ENCODE data around the gene PTPRN2. TPM values are rescaled to one million over a fixed set of nuclear protein-coding genes. Genes with fewer than 3 reads are reported as not detected.

Gene PTPRN2
- total RNA-seq, 1 experiment from 2014 or later = 0.11 TPM

GRCh38 chr7:157788573-157788972 lies 799.0 kb downstream of the PTPRN2 start:
- Histone ChIP-seq H3K4me1 (ENCODE audit: insufficient read depth, low read length, poor library complexity, severe bottlenecking) (no peaks in the 10 kb centered on the region), H3K4me3 (ENCODE audit: low read depth, low read length, poor library complexity, severe bottlenecking) (no peak overlapping the region), H3K36me3 (ENCODE audit: insufficient read depth, low read length, poor library complexity, severe bottlenecking) (no peaks in the 10 kb centered on the region), H3K27ac (ENCODE audit: low read depth, low read length, poor library complexity, severe bottlenecking) (no peak overlapping the region), H3K27me3 (replicated peaks; ENCODE audit: insufficient read depth, low read depth, low read length, poor library complexity) (peaks cover 7% of the 10 kb centered on the region), H3K9me3 (ENCODE audit: low read depth, low read length, poor library complexity, severe bottlenecking) (no peaks in the 10 kb centered on the region)
- TF ChIP-seq EZH2 (IDR thresholded peaks at IDR 0.05; ENCODE audit: borderline replicate concordance, low read depth, low read length, poor library complexity, severe bottlenecking) (no peak), CTCF (conservative IDR thresholded peaks at IDR 0.05; ENCODE audit: low read depth, low read length) (no peak)
- no TSS peak for BruUV-seq (replicated peaks)
- no peak for DNase-seq (ENCODE audit: low spot score)
- ChIA-PET CTCF (no interaction called here), POLR2A (ENCODE audit: low non-redundant PET) (no interaction called here)
- intact Hi-C loops (cut with micrococcal nuclease; ENCODE audit: unreplicated experiment) = no loop called here

GRCh38 chr7:157787275-157787701 lies 800.3 kb downstream of the PTPRN2 start:
- ChIA-PET CTCF (no interaction called here), POLR2A (ENCODE audit: low non-redundant PET) (no interaction called here)
- H3K4me3 ChIP-seq (ENCODE audit: low read depth, low read length, poor library complexity, severe bottlenecking) = no peak overlapping the region
- no TSS peak for BruUV-seq (replicated peaks)
- no peak overlapping the region for H3K27ac ChIP-seq (ENCODE audit: low read depth, low read length, poor library complexity, severe bottlenecking)
- peaks cover 14% of the 10 kb centered on the region for H3K27me3 ChIP-seq (replicated peaks; ENCODE audit: insufficient read depth, low read depth, low read length, poor library complexity)
- no peak for DNase-seq (ENCODE audit: low spot score)
- H3K9me3 ChIP-seq (ENCODE audit: low read depth, low read length, poor library complexity, severe bottlenecking) = no peaks in the 10 kb centered on the region
- H3K4me1 ChIP-seq (ENCODE audit: insufficient read depth, low read length, poor library complexity, severe bottlenecking) = no peaks in the 10 kb centered on the region
- H3K36me3 ChIP-seq (ENCODE audit: insufficient read depth, low read length, poor library complexity, severe bottlenecking) = no peaks in the 10 kb centered on the region
- intact Hi-C loops (cut with micrococcal nuclease; ENCODE audit: unreplicated experiment) = no loop called here
- no peak for TF ChIP-seq EZH2 (IDR thresholded peaks at IDR 0.05; ENCODE audit: borderline replicate concordance, low read depth, low read length, poor library complexity, severe bottlenecking)
- no peak for TF ChIP-seq CTCF (conservative IDR thresholded peaks at IDR 0.05; ENCODE audit: low read depth, low read length)

- no peak for DNase-seq (ENCODE audit: low spot score)
- Histone ChIP-seq H3K27me3 (replicated peaks; ENCODE audit: insufficient read depth, low read depth, low read length, poor library complexity) (peaks cover 17% of the 10 kb centered on the region), H3K36me3 (ENCODE audit: insufficient read depth, low read length, poor library complexity, severe bottlenecking) (no peaks in the 10 kb centered on the region), H3K4me3 (ENCODE audit: low read depth, low read length, poor library complexity, severe bottlenecking) (no peak overlapping the region), H3K27ac (ENCODE audit: low read depth, low read length, poor library complexity, severe bottlenecking) (no peak overlapping the region), H3K9me3 (ENCODE audit: low read depth, low read length, poor library complexity, severe bottlenecking) (no peaks in the 10 kb centered on the region), H3K4me1 (ENCODE audit: insufficient read depth, low read length, poor library complexity, severe bottlenecking) (no peaks in the 10 kb centered on the region)
- POLR2A ChIA-PET (ENCODE audit: low non-redundant PET) = no interaction called here
- intact Hi-C loops (cut with micrococcal nuclease; ENCODE audit: unreplicated experiment) = no loop called here
- no peak for TF ChIP-seq EZH2 (IDR thresholded peaks at IDR 0.05; ENCODE audit: borderline replicate concordance, low read depth, low read length, poor library complexity, severe bottlenecking)
- no peak for TF ChIP-seq CTCF (conservative IDR thresholded peaks at IDR 0.05; ENCODE audit: low read depth, low read length)
- BruUV-seq (replicated peaks) = no TSS peak
- CTCF ChIA-PET = no interaction called here
Observed at GRCh38 chr7:157786375-157787274, 801.0 kb downstream of the PTPRN2 start.

All from A673 (cell line).